ENCODE data around the gene CHST3.
"Not testable (repeated sequence)": the region's sequence is repeated elsewhere in the genome, so short reads cannot be mapped to it uniquely, and the experiment has no call there.

The CHST3 gene

GRCh38 chr10:71950683-71951082 is 13.5 kb upstream of the CHST3 start:
- no peak for FAIRE-seq

- no peak for FAIRE-seq
Measured at GRCh38 chr10:71952745-71953144, 11.4 kb upstream of the CHST3 start.

GRCh38 chr10:71957546-71958275 is 6.5 kb upstream of the CHST3 start:
- no peak for FAIRE-seq

GRCh38 chr10:71959526-71959925 is 4.7 kb upstream of the CHST3 start:
- FAIRE-seq: no peak

- FAIRE-seq: no peak
Measured at GRCh38 chr10:71961831-71962230, 2.4 kb upstream of the CHST3 start.

GRCh38 chr10:71962901-71963300 is 1.3 kb upstream of the CHST3 start:
- FAIRE-seq: no peak

GRCh38 chr10:71963351-71964097 is 671 bp upstream of the CHST3 start:
- no peak for FAIRE-seq

GRCh38 chr10:71964743-71965515 is 734 bp downstream of the CHST3 start:
- FAIRE-seq: no peak

GRCh38 chr10:71965623-71966022 is 1.4 kb downstream of the CHST3 start:
- FAIRE-seq: no peak

GRCh38 chr10:71966046-71967004 is 2.1 kb downstream of the CHST3 start:
- FAIRE-seq: no peak

GRCh38 chr10:71967958-71968357 is 3.8 kb downstream of the CHST3 start:
- not testable (repeated sequence) for FAIRE-seq

GRCh38 chr10:71968553-71969474 is 4.6 kb downstream of the CHST3 start:
- no peak for FAIRE-seq

- no peak for FAIRE-seq
Measured at GRCh38 chr10:71969929-71970328, 5.7 kb downstream of the CHST3 start.

- FAIRE-seq: no peak
Measured at GRCh38 chr10:71970331-71970730, 6.1 kb downstream of the CHST3 start.

GRCh38 chr10:71970869-71971268 is 6.7 kb downstream of the CHST3 start:
- no peak for FAIRE-seq

GRCh38 chr10:71971311-71971731 is 7.1 kb downstream of the CHST3 start:
- FAIRE-seq: no peak

- FAIRE-seq: no peak
Measured at GRCh38 chr10:71971769-71972555, 7.8 kb downstream of the CHST3 start.

- no peak for FAIRE-seq
Measured at GRCh38 chr10:71972746-71973695, 8.8 kb downstream of the CHST3 start.

Data from colon (tissue), 2 donors.